Measurements from ENCODE around the gene CTCF.

The CTCF gene

GRCh38 chr16:67537636-67538591, 24.4 kb upstream of the CTCF start:
- no peak overlapping the region for H3K27ac ChIP-seq

GRCh38 chr16:67538666-67539101, 23.6 kb upstream of the CTCF start:
- H3K27ac ChIP-seq, result no peak overlapping the region
- TF ChIP-seq ZFX (IDR thresholded peaks at IDR 0.05) (no peak), CTCF (conservative IDR thresholded peaks at IDR 0.05) (no peak)

More at GRCh38 chr16:67537636-67538591, 24.4 kb upstream of the CTCF start:
- no peak for TF ChIP-seq ZFX (IDR thresholded peaks at IDR 0.05)
- TF ChIP-seq CTCF (conservative IDR thresholded peaks at IDR 0.05), result no peak

GRCh38 chr16:67539271-67539670, 23.1 kb upstream of the CTCF start:
- no peak for TF ChIP-seq CTCF (conservative IDR thresholded peaks at IDR 0.05)
- TF ChIP-seq ZFX (IDR thresholded peaks at IDR 0.05), result no peak
- no peak overlapping the region for H3K27ac ChIP-seq

GRCh38 chr16:67539691-67540635, 22.4 kb upstream of the CTCF start:
- H3K27ac ChIP-seq, result no peak overlapping the region
- TF ChIP-seq CTCF (conservative IDR thresholded peaks at IDR 0.05) (no peak), ZFX (IDR thresholded peaks at IDR 0.05) (no peak)

GRCh38 chr16:67540756-67541155, 21.6 kb upstream of the CTCF start:
- no peak for TF ChIP-seq ZFX (IDR thresholded peaks at IDR 0.05)
- TF ChIP-seq CTCF (conservative IDR thresholded peaks at IDR 0.05), result no peak
- H3K27ac ChIP-seq, result no peak overlapping the region

- TF ChIP-seq ZFX (IDR thresholded peaks at IDR 0.05) (no peak), CTCF (conservative IDR thresholded peaks at IDR 0.05) (no peak)
- no peak overlapping the region for H3K27ac ChIP-seq
Observed at GRCh38 chr16:67541391-67542263, 20.7 kb upstream of the CTCF start.

Data from C4-2B (cell line).